PC-9 (cell line): Measurements from ENCODE around the gene C2orf69. TPM values are rescaled to one million over a fixed set of nuclear protein-coding genes. Genes with fewer than 3 reads are reported as not detected.

Experiments used
- BruUV-seq: library from RNA; stranded (reverse); fragments of 400-500 nt; replicated peaks from 2 replicates; lab custom pipeline; 2021; lab: Mats Ljungman, UMichigan
- CTCF ChIA-PET: fragments of 300-600 bp; sonication (Branson Sonifier 250); formaldehyde crosslinking; loops from one replicate; lab custom pipeline; 2022; ENCODE audit warnings: antibody characterized with exemption; lab: Charles Lee
- POLR2A ChIA-PET: fragments of 300-600 bp; sonication (Branson Sonifier 250); formaldehyde crosslinking; loops from one replicate; lab custom pipeline; 2022; ENCODE audit warnings: antibody characterized with exemption; ENCODE audit not compliant: unreplicated experiment; lab: Charles Lee
- DNase-seq, 2 experiments: peaks; one replicate each; pipeline versions ENCODE4 v3.0.0 to v3.0.0-alpha.2; 2015 to 2022; ENCODE audit warnings: mixed read lengths in 1 of 2
- H2AFZ ChIP-seq: fragments of 200-600 bp; sonication (generic); 2 replicates; pipeline ENCODE4 v1.8.1; 2017; ENCODE audit warnings: antibody characterized with exemption
- H3F3A ChIP-seq: fragments of 200-600 bp; sonication (generic); 2 replicates; pipeline ENCODE4 v1.8.1; 2017; ENCODE audit warnings: antibody characterized with exemption, mild to moderate bottlenecking, low read depth; ENCODE audit not compliant: insufficient read depth
- H3K27ac ChIP-seq: fragments of 200-600 bp; sonication (generic); 2 replicates; pipeline ENCODE4 v1.6.1; 2016; ENCODE audit warnings: mixed run types
- H3K27me3 ChIP-seq: fragments of 200-600 bp; sonication (generic); 2 replicates; pipeline ENCODE4 v1.6.1; 2016; ENCODE audit warnings: low read depth, mixed run types; ENCODE audit not compliant: insufficient read depth
- H3K36me3 ChIP-seq: fragments of 200-600 bp; sonication (generic); 2 replicates; pipeline ENCODE4 v1.6.1; 2016; ENCODE audit warnings: low read depth, mixed run types
- H3K4me1 ChIP-seq: fragments of 200-600 bp; sonication (generic); replicated peaks from 2 replicates; pipeline ENCODE4 v1.6.1; 2016; ENCODE audit warnings: mixed run types; ENCODE audit not compliant: insufficient read depth
- H3K4me2 ChIP-seq: fragments of 200-600 bp; sonication (generic); 2 replicates; pipeline ENCODE4 v1.6.1; 2017; ENCODE audit warnings: mixed run types
- H3K4me3 ChIP-seq: fragments of 200-600 bp; sonication (generic); 2 replicates; pipeline ENCODE4 v1.6.1; 2016; ENCODE audit warnings: mixed run types
- H3K79me2 ChIP-seq: fragments of 200-600 bp; sonication (generic); 2 replicates; pipeline ENCODE4 v1.6.1; 2017; ENCODE audit warnings: low read depth, mixed run types
- H3K9me2 ChIP-seq: fragments of 200-600 bp; sonication (generic); 2 replicates; pipeline ENCODE4 v1.8.1; 2017; ENCODE audit warnings: mild to moderate bottlenecking; ENCODE audit not compliant: insufficient read depth
- H3K9me3 ChIP-seq: fragments of 200-600 bp; sonication (generic); 2 replicates; pipeline ENCODE4 v1.8.1; 2016; ENCODE audit warnings: low read depth; ENCODE audit not compliant: insufficient read depth
- H4K20me1 ChIP-seq: fragments of 200-600 bp; sonication (generic); 2 replicates; pipeline ENCODE4 v1.8.1; 2017; ENCODE audit not compliant: insufficient read depth
- EZH2 ChIP-seq: fragments of 200-600 bp; sonication (generic); IDR thresholded peaks from 2 replicates; pipeline ENCODE4 v1.8.0; 2017; ENCODE audit warnings: antibody characterized with exemption, low read depth
- intact Hi-C: fragments of 100-400 bp; cut with micrococcal nuclease; formaldehyde crosslinking; loops from one replicate; pipeline ENCODE4 v1.10.0; 2022; ENCODE audit not compliant: unreplicated experiment
- total RNA-seq: library from RNA; stranded (reverse); gene quantifications from 2 replicates; pipeline ENCODE4 v1.2.3, GENCODE V29; 2021
- TF ChIP-seq, protein P1 (sequence below): fragments of 200-600 bp; sonication (generic); conservative IDR thresholded peaks from 2 replicates; pipeline ENCODE4 v1.6.1; 2017; ENCODE audit warnings: mixed run types, antibody characterized with exemption, mild to moderate bottlenecking, moderate library complexity

Gene C2orf69
- total RNA-seq, 1 experiment from 2014 or later: 14.1 TPM

DNA sequence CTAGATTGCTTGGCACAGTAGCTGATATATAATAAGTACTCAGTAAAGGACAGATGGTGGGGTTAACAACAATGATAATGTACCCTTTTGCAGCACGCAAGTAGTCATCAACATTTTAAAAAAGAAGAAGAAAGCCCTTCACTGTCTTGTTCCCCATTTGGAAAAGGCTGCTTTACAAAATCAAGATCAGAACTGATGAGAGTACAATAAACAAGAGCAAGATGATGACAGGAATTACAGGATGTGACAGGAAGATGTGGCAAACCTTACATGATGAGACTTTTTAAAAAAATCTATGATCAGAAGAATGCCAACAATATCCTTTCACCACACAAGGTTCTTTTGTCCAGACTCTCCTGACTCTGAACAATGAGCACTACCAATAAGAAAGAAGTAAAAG, 35.1 kb downstream of the C2orf69 start:
- Histone ChIP-seq H3K27me3 (no peaks in the 10 kb centered on the region), H2AFZ (no peak overlapping the region), H3K36me3 (peaks cover 32% of the 10 kb centered on the region), H3K4me2 (no peak overlapping the region), H3K4me1 (no peaks in the 10 kb centered on the region; the same call in 1 of the 2 replicates), H3K27ac (no peak overlapping the region), H3K79me2 (peaks cover 15% of the 10 kb centered on the region), H3K4me3 (no peak overlapping the region), H3F3A (no peaks in the 10 kb centered on the region; the same call in 1 of the 2 replicates), H3K9me3 (no peaks in the 10 kb centered on the region), H4K20me1 (peaks cover 3% of the 10 kb centered on the region; the same call in 1 of the 2 replicates), H3K9me2 (no peaks in the 10 kb centered on the region)
- no peak for TF ChIP-seq EZH2
- TF ChIP-seq, protein P1, sequence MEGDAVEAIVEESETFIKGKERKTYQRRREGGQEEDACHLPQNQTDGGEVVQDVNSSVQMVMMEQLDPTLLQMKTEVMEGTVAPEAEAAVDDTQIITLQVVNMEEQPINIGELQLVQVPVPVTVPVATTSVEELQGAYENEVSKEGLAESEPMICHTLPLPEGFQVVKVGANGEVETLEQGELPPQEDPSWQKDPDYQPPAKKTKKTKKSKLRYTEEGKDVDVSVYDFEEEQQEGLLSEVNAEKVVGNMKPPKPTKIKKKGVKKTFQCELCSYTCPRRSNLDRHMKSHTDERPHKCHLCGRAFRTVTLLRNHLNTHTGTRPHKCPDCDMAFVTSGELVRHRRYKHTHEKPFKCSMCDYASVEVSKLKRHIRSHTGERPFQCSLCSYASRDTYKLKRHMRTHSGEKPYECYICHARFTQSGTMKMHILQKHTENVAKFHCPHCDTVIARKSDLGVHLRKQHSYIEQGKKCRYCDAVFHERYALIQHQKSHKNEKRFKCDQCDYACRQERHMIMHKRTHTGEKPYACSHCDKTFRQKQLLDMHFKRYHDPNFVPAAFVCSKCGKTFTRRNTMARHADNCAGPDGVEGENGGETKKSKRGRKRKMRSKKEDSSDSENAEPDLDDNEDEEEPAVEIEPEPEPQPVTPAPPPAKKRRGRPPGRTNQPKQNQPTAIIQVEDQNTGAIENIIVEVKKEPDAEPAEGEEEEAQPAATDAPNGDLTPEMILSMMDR: no peak
- DNase-seq: no peak
- ChIA-PET CTCF (no interaction called here), POLR2A (no interaction called here)
- intact Hi-C loops: loop anchor here (10.0 kb wide), 1 partner anchor 1631 kb away; no protein-coding TSS in a partner anchor
- no TSS peak for BruUV-seq

DNA sequence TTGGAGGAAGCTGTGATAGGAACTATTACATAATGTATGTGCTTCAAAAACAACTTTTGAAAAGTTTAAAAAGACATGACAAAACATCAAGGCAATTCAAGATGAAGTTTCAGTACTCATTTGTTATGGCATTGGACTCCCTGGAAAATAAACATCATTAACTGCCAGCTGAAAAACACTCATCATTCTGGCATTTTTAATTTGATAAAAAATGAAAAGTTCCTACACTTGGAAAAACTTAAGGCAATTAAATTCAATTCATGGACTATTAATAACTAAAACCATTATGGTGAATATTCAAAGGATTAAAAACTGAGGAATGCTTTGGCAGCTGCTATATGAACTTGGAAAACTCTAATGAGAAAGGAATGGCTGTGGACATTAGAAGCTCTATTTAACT, 35.7 kb downstream of the C2orf69 start:
- Histone ChIP-seq H3K4me3 (no peak overlapping the region), H3K27me3 (no peaks in the 10 kb centered on the region), H4K20me1 (no peaks in the 10 kb centered on the region), H3K9me3 (no peaks in the 10 kb centered on the region), H3K4me1 (no peaks in the 10 kb centered on the region; the same call in 1 of the 2 replicates), H3K9me2 (no peaks in the 10 kb centered on the region), H2AFZ (no peak overlapping the region), H3K4me2 (no peak overlapping the region), H3F3A (no peaks in the 10 kb centered on the region; the same call in 1 of the 2 replicates), H3K79me2 (peaks cover 20% of the 10 kb centered on the region), H3K27ac (no peak overlapping the region), H3K36me3 (peaks cover 32% of the 10 kb centered on the region)
- CTCF ChIA-PET: no interaction called here
- POLR2A ChIA-PET: interaction anchor here (0.6 kb wide), 1 partner anchor 7 kb away, joined by 5 read pairs; no protein-coding TSS in a partner anchor
- DNase-seq: no peak
- intact Hi-C loops: loop anchor here (10.0 kb wide), 1 partner anchor 1632 kb away; no protein-coding TSS in a partner anchor
- no TSS peak for BruUV-seq
- TF ChIP-seq EZH2: no peak
- TF ChIP-seq, protein P1: no peak

DNA sequence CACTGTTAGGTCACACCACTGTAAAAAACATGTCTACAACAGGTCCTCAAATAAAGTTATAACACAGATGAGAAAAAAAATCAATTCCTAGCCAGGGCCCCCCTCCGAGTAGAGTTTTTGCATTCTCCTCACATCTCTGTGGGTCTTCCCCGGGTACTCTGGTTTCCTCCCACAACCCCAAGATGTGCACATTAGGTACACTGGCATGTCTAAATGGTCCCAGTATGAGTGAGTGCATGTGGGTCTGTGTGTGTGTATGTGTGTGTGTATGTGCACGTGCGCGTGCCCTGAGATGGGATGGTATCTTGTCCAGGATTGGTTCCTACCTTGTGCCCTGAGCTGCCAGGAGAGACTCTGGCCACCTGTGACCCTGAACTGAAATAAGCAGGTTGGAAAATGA, 39.3 kb downstream of the C2orf69 start:
- Histone ChIP-seq H3K4me1 (peaks cover 14% of the 10 kb centered on the region), H3K9me2 (no peaks in the 10 kb centered on the region), H3F3A (peaks cover 18% of the 10 kb centered on the region; the same call in 1 of the 2 replicates), H3K4me3 (no peak overlapping the region), H3K27me3 (no peaks in the 10 kb centered on the region), H3K27ac (no peak overlapping the region), H2AFZ (no peak overlapping the region), H3K79me2 (peaks cover 51% of the 10 kb centered on the region), H4K20me1 (peaks cover 4% of the 10 kb centered on the region; the same call in 1 of the 2 replicates), H3K9me3 (no peaks in the 10 kb centered on the region), H3K36me3 (peaks cover 18% of the 10 kb centered on the region), H3K4me2 (no peak overlapping the region)
- no TSS peak for BruUV-seq
- TF ChIP-seq EZH2: no peak
- TF ChIP-seq, protein P1: no peak
- CTCF ChIA-PET: no interaction called here
- POLR2A ChIA-PET: no interaction called here
- no peak for DNase-seq
- intact Hi-C loops: no loop called here
